K562 (cell line): ENCODE data around the gene MACROD2. TPM values are rescaled to one million over a fixed set of nuclear protein-coding genes. Genes with fewer than 3 reads are reported as not detected.

Source experiments
- ATAC-seq: fragments of 200-7000 bp; cut with Tn5 transposase; 3 replicates; pipeline ENCODE4 v1.9.1; 2020; ENCODE audit warnings: moderate library complexity
- BruUV-seq: library from RNA; stranded (reverse); fragments of 400-500 nt; replicated peaks from 2 replicates; lab custom pipeline; 2021; lab: Mats Ljungman, UMichigan
- CTCF ChIA-PET: fragments of 300-600 bp; formaldehyde crosslinking; extraction: SDS; loops from one replicate; lab custom pipeline; 2021; ENCODE audit warnings: low intra/inter-chr PET ratio; lab: Yijun Ruan, JAX
- POLR2A ChIA-PET: fragments of 300-600, 350-650 bp; sonication (Branson Sonifier 250); formaldehyde crosslinking; extraction: SDS; loops from one replicate; lab custom pipeline; 2021; ENCODE audit warnings: antibody characterized with exemption, inconsistent platforms; lab: Yijun Ruan, JAX
- DNase-seq, 4 experiments: peaks; one replicate each; pipeline versions ENCODE4 v3.0.0 to v3.0.0-alpha.2; 2011 to 2018; ENCODE audit warnings: low spot score in 3 of 4, mixed read lengths in 3 of 4; ENCODE audit errors: extremely low read depth in 1 of 4
- FAIRE-seq: peaks from 2 replicates; lab custom pipeline; 2011; peaks lifted over from hg19 to GRCh38; lab: Jason Lieb, UNC
- H2AFZ ChIP-seq: 2 replicates; pipeline ENCODE4 v1.6.0; 2011; ENCODE audit warnings: low read depth, low read length, control low read depth, inconsistent platforms
- H3K27ac ChIP-seq: fragments of 200-600 bp; 3 replicates; pipeline ENCODE4 v1.8.0; 2011; ENCODE audit warnings: low read depth, mild to moderate bottlenecking, control low read depth, inconsistent platforms, low read length, moderate library complexity, mixed read lengths; ENCODE audit errors: extremely low read depth
- H3K27me3 ChIP-seq, 2 experiments: fragments of 300-600 bp in 1 of 2; 2 replicates in 1 of 2; 3 replicates in 1 of 2; pipeline versions ENCODE4 v1.6.0 to v1.8.0; 2011; ENCODE audit warnings: inconsistent platforms in 2 of 2, low read length in 2 of 2, mild to moderate bottlenecking in 1 of 2, mixed read lengths in 1 of 2, moderate library complexity in 1 of 2; ENCODE audit not compliant: control insufficient read depth in 2 of 2, insufficient read depth in 2 of 2
- H3K36me3 ChIP-seq: fragments of 300-600 bp; 3 replicates; pipeline ENCODE4 v1.8.0; 2011; ENCODE audit warnings: mild to moderate bottlenecking, low read length, inconsistent platforms; ENCODE audit not compliant: control insufficient read depth, insufficient read depth
- H3K4me1 ChIP-seq, 2 experiments: fragments of 200-600 bp in 1 of 2; replicated peaks in 1 of 2; 2 replicates in 1 of 2; 3 replicates in 1 of 2; pipeline versions ENCODE4 v1.5.1 to v1.8.0; 2011; ENCODE audit warnings: inconsistent platforms in 2 of 2, low read length in 2 of 2, mild to moderate bottlenecking in 1 of 2, mixed read lengths in 1 of 2, moderate library complexity in 1 of 2; ENCODE audit not compliant: control insufficient read depth in 2 of 2, insufficient read depth in 2 of 2
- H3K4me2 ChIP-seq: 2 replicates; pipeline ENCODE4 v1.6.1; 2011; ENCODE audit warnings: low read length, control low read depth, inconsistent platforms, mixed read lengths; ENCODE audit not compliant: insufficient read depth
- H3K4me3 ChIP-seq: fragments of 200-600 bp; sonication (generic), shearing (Covaris generic); 2 replicates; pipeline ENCODE4 v1.5.1; 2016; ENCODE audit warnings: control low read depth, inconsistent platforms
- H3K79me2 ChIP-seq: fragments of 200-600 bp; 3 replicates; pipeline ENCODE4 v1.8.0; 2011; ENCODE audit warnings: low read length, inconsistent platforms; ENCODE audit not compliant: control insufficient read depth, insufficient read depth
- H3K9ac ChIP-seq, 2 experiments: 2 replicates each; pipeline versions ENCODE4 v1.6.0 to v1.6.1; 2011; ENCODE audit warnings: low read depth in 2 of 2, low read length in 2 of 2, control low read depth in 1 of 2, inconsistent platforms in 1 of 2, mild to moderate bottlenecking in 1 of 2, mixed read lengths in 1 of 2; ENCODE audit not compliant: insufficient read depth in 1 of 2
- H3K9me1 ChIP-seq: one replicate; pipeline ENCODE4 v1.6.0; 2011; ENCODE audit warnings: inconsistent platforms, mild to moderate bottlenecking, low read length, moderate library complexity; ENCODE audit not compliant: control insufficient read depth, insufficient read depth
- H3K9me3 ChIP-seq: replicated peaks from 2 replicates; pipeline ENCODE4 v1.5.1; 2011; ENCODE audit warnings: low read depth, low read length, inconsistent platforms; ENCODE audit not compliant: control insufficient read depth, insufficient read depth
- H4K20me1 ChIP-seq: replicated peaks from 2 replicates; pipeline ENCODE4 v1.6.1; 2011; ENCODE audit warnings: low read length, inconsistent platforms, mixed read lengths; ENCODE audit not compliant: control insufficient read depth, insufficient read depth
- MYNN ChIP-seq, 2 experiments: sonication (generic); formaldehyde crosslinking in 1 of 2; IDR thresholded peaks; 2 replicates each; pipeline versions ENCODE4 v1.5.0 to v1.6.1; 2016 to 2020; ENCODE audit warnings: antibody characterized with exemption in 1 of 2, missing genetic modification reagents in 1 of 2
- OTX1 ChIP-seq: fragments of 450-650 bp; formaldehyde crosslinking; IDR thresholded peaks from 2 replicates; pipeline ENCODE4 v1.4.0; 2022; ENCODE audit warnings: mild to moderate bottlenecking
- PYGO2 ChIP-seq: fragments of 450-650 bp; IDR thresholded peaks from 2 replicates; pipeline ENCODE4 v1.6.1; 2016; ENCODE audit warnings: mild to moderate bottlenecking, missing genetic modification characterization, moderate library complexity, missing compliant biosample characterization
- SREBF1 ChIP-seq: fragments of 150-350 bp; IDR thresholded peaks from 2 replicates; pipeline ENCODE4 v1.6.1; 2014; ENCODE audit warnings: antibody characterized with exemption, low read depth, low read length, borderline replicate concordance
- TEAD2 ChIP-seq: fragments of 450-650 bp; IDR thresholded peaks from 2 replicates; pipeline ENCODE4 v1.6.1; 2016; ENCODE audit warnings: missing genetic modification characterization, control low read depth, missing compliant biosample characterization
- THAP7 ChIP-seq: fragments of 250-450 bp; sonication (Bioruptor Pico); IDR thresholded peaks from 2 replicates; pipeline ENCODE4 v1.5.0; 2021
- THRA ChIP-seq: fragments of 450-650 bp; IDR thresholded peaks from 2 replicates; pipeline ENCODE4 v1.6.1; 2017; ENCODE audit warnings: mild to moderate bottlenecking, moderate library complexity
- XRCC3 ChIP-seq: fragments of 450-650 bp; IDR thresholded peaks from 2 replicates; pipeline ENCODE4 v1.6.1; 2017; ENCODE audit warnings: mild to moderate bottlenecking, moderate library complexity
- ZNF282 ChIP-seq: sonication (generic); formaldehyde crosslinking; IDR thresholded peaks from 2 replicates; pipeline ENCODE4 v1.8.1; 2023; ENCODE audit warnings: missing genetic modification reagents
- ZNF398 ChIP-seq: fragments of 250-450 bp; sonication (Bioruptor Pico); IDR thresholded peaks from 2 replicates; pipeline ENCODE4 v1.8.0; 2021; ENCODE audit warnings: moderate library complexity, mild to moderate bottlenecking, inconsistent platforms
- ZZZ3 ChIP-seq: fragments of 450-650 bp; IDR thresholded peaks from 2 replicates; pipeline ENCODE4 v1.6.1; 2016; ENCODE audit warnings: antibody characterized with exemption, mild to moderate bottlenecking, moderate library complexity
- WGBS: fragments of 100-300 bp; shearing (Covaris generic); methylation state at CpG from one replicate; pipeline ENCODE4 v1.1.6; 2016; ENCODE audit warnings: low coverage, mixed read lengths; ENCODE audit not compliant: insufficient coverage; ENCODE audit errors: missing lambda C conversion rate; 5-methylcytosine and 5-hydroxymethylcytosine counted together
- in situ Hi-C: fragments of 300-500 bp; cut with MboI; formaldehyde crosslinking; loops from 4 replicates; pipeline ENCODE4 v1.15.0; 2018; ENCODE audit warnings: inconsistent platforms, mixed read lengths
- intact Hi-C: fragments of 100-400 bp; cut with micrococcal nuclease; formaldehyde crosslinking; loops from 2 replicates; pipeline ENCODE4 v1.14.2; 2022
- polyA plus RNA-seq, 8 experiments: library from polyadenylated mRNA; depleted of rRNA in 4 of 8; stranded (reverse) in 5 of 8; unstranded in 3 of 8; fragments of >200 nt; fragmentation: Nextera tagmentation in 2 of 8; fragmentation: Illumina TruSeq in 1 of 8; extraction: Ambion mirVana in 2 of 8; extraction: Trizol in 1 of 8; gene quantifications; 2 replicates each; pipeline versions ENCODE4 v1.2.1 to v1.2.3, GENCODE V29; 2011 to 2014; ENCODE audit warnings: inconsistent platforms in 1 of 8, missing spikeins in 1 of 8
- total RNA-seq, 7 experiments: library from RNA; depleted of rRNA in 6 of 7; stranded (reverse); fragments of >200 nt in 6 of 7; fragmentation: Illumina TruSeq in 2 of 7; extraction: Trizol in 2 of 7; gene quantifications; 2 replicates each; pipeline versions ENCODE4 v1.2.1 to v1.2.3, GENCODE V29; 2011 to 2021; ENCODE audit warnings: low replicate concordance in 1 of 7

Gene MACROD2
- total and polyA plus RNA-seq, 9 of the 15 experiments (the other 6 are each of a cell fraction or from before 2014, with no cell fraction given), result not detected

GRCh38 chr20:15848995-15849610 lies 1853.8 kb downstream of the MACROD2 start:
- Histone ChIP-seq H3K9me1 (no peaks in the 10 kb centered on the region), H4K20me1 (no peaks in the 10 kb centered on the region), H3K4me3 (no peak overlapping the region), H3K4me2 (no peak overlapping the region), H3K9ac (no peak overlapping the region), H3K9me3 (no peaks in the 10 kb centered on the region), H3K27ac (no peak overlapping the region), H3K4me1 (no peaks in the 10 kb centered on the region), H3K79me2 (no peaks in the 10 kb centered on the region), H3K36me3 (no peaks in the 10 kb centered on the region), H3K27me3 (no peaks in the 10 kb centered on the region), H2AFZ (no peak overlapping the region)
- intact Hi-C loops, result no loop called here
- 2% methylated on average over 12 of the region's 12 CpGs for WGBS
- DNase-seq (no peak), ATAC-seq (no peak), FAIRE-seq (no peak)
- in situ Hi-C loops, result no loop called here
- POLR2A ChIA-PET, result no interaction called here
- CTCF ChIA-PET, result no interaction called here
- TF ChIP-seq ZNF398 (CRISPR knock-in tag), result no peak
- no peak for TF ChIP-seq TEAD2 (tag)
- no peak for TF ChIP-seq PYGO2 (tag)
- no peak for TF ChIP-seq SREBF1
- no peak for TF ChIP-seq MYNN (IDR thresholded peaks at IDR 0.05)
- TF ChIP-seq MYNN (CRISPR knock-in tag; IDR thresholded peaks at IDR 0.05), result no peak
- TF ChIP-seq XRCC3, result no peak
- no peak for TF ChIP-seq THAP7 (CRISPR knock-in tag)
- TF ChIP-seq THRA, result no peak
- no peak for TF ChIP-seq ZNF282
- TF ChIP-seq OTX1 (CRISPR knock-in tag), result no peak
- TF ChIP-seq ZZZ3, result no peak
- BruUV-seq, result no TSS peak
